Gastrocnemius medialis (tissue), 4 donors: ENCODE data around the gene CDK17. TPM values are rescaled to one million over a fixed set of nuclear protein-coding genes. Genes with fewer than 3 reads are reported as not detected.
"Not testable (repeated sequence)": the region's sequence is repeated elsewhere in the genome, so short reads cannot be mapped to it uniquely, and the experiment has no call there.

Experiments used
- ATAC-seq, 2 donors: fragments of 150-250 bp; one replicate each; pipeline ENCODE4 v1.9.1; 2016
- DNase-seq, 2 donors: peaks; one replicate each; pipeline ENCODE4 v3.0.0-alpha.2; 2019
- H3K27ac ChIP-seq, 4 donors: fragments of 200-600 bp; sonication (generic); 1 replicate in 1 of 4; 2 replicates in 3 of 4; pipeline ENCODE4 v1.5.1; 2016 to 2018; ENCODE audit warnings: mild to moderate bottlenecking in 2 of 4, moderate library complexity in 1 of 4
- H3K27me3 ChIP-seq, 3 donors: fragments of 200-600 bp; sonication (generic) in 2 of 3; 1 replicate in 1 of 3; 2 replicates in 2 of 3; pipeline versions ENCODE4 v1.5.1 to v1.6.0; 2016 to 2019; ENCODE audit warnings: mild to moderate bottlenecking in 1 of 3, moderate library complexity in 1 of 3
- H3K36me3 ChIP-seq, 2 donors: fragments of 200-600 bp; sonication (generic) in 1 of 2; one replicate each; pipeline ENCODE4 v1.5.1; 2017 to 2018
- H3K4me1 ChIP-seq, 2 donors: fragments of 200-600 bp; sonication (generic) in 1 of 2; one replicate each; pipeline ENCODE4 v1.5.1; 2016 to 2017; ENCODE audit warnings: mild to moderate bottlenecking in 2 of 2
- H3K4me3 ChIP-seq, 4 donors: fragments of 200-600 bp; sonication (generic) in 3 of 4; 1 replicate in 1 of 4; 2 replicates in 3 of 4; pipeline ENCODE4 v1.5.1; 2016 to 2019; ENCODE audit warnings: mild to moderate bottlenecking in 2 of 4
- H3K9me3 ChIP-seq, 3 donors: fragments of 200-600 bp; sonication (generic) in 2 of 3; 1 replicate in 1 of 3; 2 replicates in 2 of 3; pipeline ENCODE4 v1.5.1; 2016 to 2019
- CTCF ChIP-seq, 5 experiments: fragments of 450-650 bp in 3 of 5; fragments of 200-600 bp in 2 of 5; sonication (generic) in 2 of 5; IDR thresholded peaks in 4 of 5; conservative IDR thresholded peaks in 1 of 5; 1 replicate in 4 of 5; 2 replicates in 1 of 5; pipeline ENCODE4 v1.5.1; 2016 to 2019; ENCODE audit warnings: antibody characterized with exemption in 5 of 5, mild to moderate bottlenecking in 3 of 5, moderate library complexity in 3 of 5
- POLR2A ChIP-seq, 2 donors: fragments of 450-650 bp; IDR thresholded peaks; one replicate each; pipeline ENCODE4 v1.6.1; 2017; ENCODE audit warnings: antibody characterized with exemption in 2 of 2, mild to moderate bottlenecking in 2 of 2, moderate library complexity in 2 of 2
- in situ Hi-C, 4 donors: fragments of 200-750 bp; cut with MboI; loops; one replicate each; pipeline versions ENCODE4 v1.15.0 to v1.8.0; 2017; ENCODE audit warnings: low sequenced_read_pairs in 4 of 4
- intact Hi-C: fragments of 100-400 bp; cut with DNase I; formaldehyde crosslinking; loops from one replicate; pipeline ENCODE4 v1.15.1; 2023; ENCODE audit warnings: low total_unique reads
- total RNA-seq, 4 donors: library from RNA; depleted of rRNA; stranded (reverse); fragments of >200 nt; gene quantifications; one replicate each; pipeline versions ENCODE4 v1.1.0 to v1.2.3, GENCODE V29; 2016

The CDK17 gene
- total RNA-seq, 4 donors from 2014 or later = 10.9 to 25.1 (median 20.9) TPM

DNA sequence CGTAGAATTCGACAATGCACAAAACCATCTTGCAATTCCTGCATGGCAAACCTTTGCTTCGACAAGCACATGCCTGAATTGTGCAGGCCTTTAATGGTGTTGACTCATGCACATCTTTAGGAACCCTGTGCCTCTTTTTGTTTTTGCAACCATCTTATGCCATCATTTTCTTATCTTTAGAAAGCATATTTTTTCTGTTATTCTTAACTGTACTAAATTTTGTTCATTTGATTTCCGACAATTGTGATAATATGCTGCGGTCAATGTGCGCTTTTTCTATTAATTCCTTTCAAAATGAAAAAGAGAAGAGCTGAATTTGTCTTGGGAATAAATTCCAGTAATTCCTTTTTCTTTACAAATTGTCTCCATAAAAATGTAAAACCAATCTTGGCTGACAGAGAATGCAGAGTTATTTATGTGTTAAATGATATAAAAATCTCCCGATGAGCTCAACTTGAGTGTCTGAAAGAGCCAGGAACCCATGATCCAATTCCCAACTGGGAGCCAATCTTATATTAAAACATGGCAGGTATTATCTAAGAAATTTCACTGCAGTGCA, 20.1 kb upstream of the CDK17 start:
- ATAC-seq (no peak), DNase-seq (no peak)
- Histone ChIP-seq H3K4me1 (no peaks in the 10 kb centered on the region), H3K4me3 (peak overlapping the region in 1 of 4 donors; percentile 32), H3K27ac (no peak overlapping the region), H3K27me3 (no peaks in the 10 kb centered on the region), H3K36me3 (no peaks in the 10 kb centered on the region), H3K9me3 (no peaks in the 10 kb centered on the region)
- in situ Hi-C loops (loop anchor here in 1 of 4 donors (25.0 kb wide), 1 partner anchor 358 kb away; no protein-coding TSS in a partner anchor), intact Hi-C loops (no loop called here)
- TF ChIP-seq POLR2A (IDR thresholded peaks at IDR 0.05) (no peak), CTCF (IDR thresholded peaks at IDR 0.05 in 4 of 5, conservative IDR thresholded peaks at IDR 0.05 in 1 of 5) (no peak)

DNA sequence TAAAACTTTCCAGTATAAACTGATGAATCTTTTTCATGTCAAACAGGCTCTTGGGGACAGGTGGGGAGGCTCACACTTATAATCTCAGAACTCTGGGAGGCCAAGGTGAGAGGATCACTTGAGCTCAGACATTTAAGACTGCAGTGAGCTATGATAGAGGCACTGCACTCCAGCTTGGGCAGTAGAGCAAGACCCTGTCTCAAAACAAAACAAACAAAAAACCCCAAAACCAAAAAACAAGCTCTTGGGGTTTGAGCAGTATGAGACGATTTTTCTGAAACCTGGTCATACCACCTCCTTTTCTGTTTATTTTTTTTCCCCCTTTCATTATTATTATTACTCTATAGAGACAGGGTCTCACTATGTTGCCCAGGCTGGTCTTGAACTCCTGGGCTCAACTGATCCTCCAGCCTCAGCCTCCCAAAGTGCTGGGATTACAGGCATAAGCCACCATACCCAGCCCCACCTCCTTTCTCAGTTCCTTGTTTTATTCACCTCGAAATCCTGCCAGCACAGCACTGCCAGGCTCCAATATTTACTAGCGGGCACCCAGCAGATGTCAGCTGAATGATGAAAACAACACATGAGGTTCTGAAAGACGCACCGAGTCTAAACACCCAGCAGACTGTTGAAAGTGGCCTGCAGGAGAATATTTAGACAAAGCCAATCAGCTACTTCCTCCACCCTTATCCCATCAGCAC, 19.5 kb upstream of the CDK17 start:
- TF ChIP-seq POLR2A (IDR thresholded peaks at IDR 0.05) = no peak
- TF ChIP-seq CTCF (IDR thresholded peaks at IDR 0.05 in 4 of 5, conservative IDR thresholded peaks at IDR 0.05 in 1 of 5) = no peak
- H3K4me1 ChIP-seq = no peaks in the 10 kb centered on the region
- in situ Hi-C loops = loop anchor here in 1 of 4 donors (25.0 kb wide), 1 partner anchor 357 kb away; no protein-coding TSS in a partner anchor
- intact Hi-C loops = no loop called here
- DNase-seq (no peak), ATAC-seq (no peak)
- no peaks in the 10 kb centered on the region for H3K9me3 ChIP-seq
- H3K27me3 ChIP-seq = no peaks in the 10 kb centered on the region
- no peak overlapping the region for H3K4me3 ChIP-seq
- no peak overlapping the region for H3K27ac ChIP-seq
- no peaks in the 10 kb centered on the region for H3K36me3 ChIP-seq

DNA sequence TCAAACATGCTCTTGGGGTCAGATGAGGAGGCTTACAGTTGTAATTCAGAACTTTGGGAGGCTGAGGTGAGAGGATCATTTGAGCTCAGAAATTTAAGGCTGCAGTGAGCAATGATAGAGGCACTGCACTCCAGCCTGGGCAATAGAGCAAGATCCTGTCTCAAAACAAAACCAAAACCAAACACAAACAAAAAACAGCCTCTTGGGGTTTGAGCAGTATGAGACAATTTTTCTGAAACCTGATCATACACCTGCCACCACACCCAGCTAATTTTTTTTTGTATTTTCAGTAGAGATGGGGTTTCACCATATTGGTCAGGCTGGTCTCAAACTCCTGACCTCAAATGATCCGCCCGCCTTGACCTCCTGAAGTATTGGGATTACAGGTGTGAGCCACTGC, 17.4 kb upstream of the CDK17 start:
- ATAC-seq, H3K9me3 ChIP-seq, H3K27ac ChIP-seq, H3K4me3 ChIP-seq, intact Hi-C loops, H3K4me1 ChIP-seq, H3K36me3 ChIP-seq, DNase-seq, H3K27me3 ChIP-seq: not testable (repeated sequence)
- in situ Hi-C loops = loop anchor here in 1 of 4 donors (25.0 kb wide), 1 partner anchor 355 kb away; no protein-coding TSS in a partner anchor

DNA sequence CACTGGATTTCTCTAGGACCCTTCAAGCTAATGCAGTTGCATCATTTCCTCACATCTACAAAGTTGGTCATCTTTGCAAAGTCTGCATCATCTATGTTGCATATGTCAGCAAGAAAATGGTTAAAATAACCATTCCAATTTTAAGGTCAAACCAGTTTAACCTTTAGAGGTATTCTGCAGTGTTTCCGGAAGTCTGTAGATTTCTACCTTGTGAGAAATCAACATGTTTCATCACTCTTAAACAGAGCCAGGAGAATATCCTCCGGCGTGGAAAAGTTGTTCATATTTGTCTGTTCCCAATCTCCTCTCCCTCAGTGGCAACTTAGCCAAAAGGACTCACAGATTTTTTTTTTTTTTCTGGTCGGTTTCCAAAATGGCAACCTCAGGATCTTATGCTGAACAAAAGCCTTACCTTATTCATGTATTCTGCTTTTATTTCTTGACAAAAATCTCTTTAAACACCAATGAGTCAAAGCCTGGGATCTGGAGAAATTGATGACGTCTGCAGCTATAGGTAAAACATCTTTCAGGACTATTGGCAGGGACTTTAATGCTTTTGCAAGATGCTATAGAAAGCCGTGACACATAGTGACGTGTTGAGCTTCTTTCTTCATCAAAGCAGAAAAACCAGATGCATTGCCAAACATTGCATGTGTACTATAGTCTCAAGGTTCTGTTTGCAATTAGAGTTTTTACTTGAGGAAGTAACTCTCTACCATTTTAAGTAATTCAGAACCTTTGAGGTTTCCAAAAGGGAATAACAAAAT, 16.0 kb upstream of the CDK17 start:
- in situ Hi-C loops (loop anchor here in 1 of 4 donors (25.0 kb wide), 1 partner anchor 354 kb away; no protein-coding TSS in a partner anchor), intact Hi-C loops (no loop called here)
- Histone ChIP-seq H3K27ac (no peak overlapping the region), H3K4me1 (no peaks in the 10 kb centered on the region), H3K9me3 (no peaks in the 10 kb centered on the region), H3K27me3 (no peaks in the 10 kb centered on the region), H3K36me3 (no peaks in the 10 kb centered on the region), H3K4me3 (no peak overlapping the region)
- TF ChIP-seq CTCF (IDR thresholded peaks at IDR 0.05 in 4 of 5, conservative IDR thresholded peaks at IDR 0.05 in 1 of 5) (no peak), POLR2A (IDR thresholded peaks at IDR 0.05) (no peak)
- ATAC-seq (no peak), DNase-seq (no peak)

DNA sequence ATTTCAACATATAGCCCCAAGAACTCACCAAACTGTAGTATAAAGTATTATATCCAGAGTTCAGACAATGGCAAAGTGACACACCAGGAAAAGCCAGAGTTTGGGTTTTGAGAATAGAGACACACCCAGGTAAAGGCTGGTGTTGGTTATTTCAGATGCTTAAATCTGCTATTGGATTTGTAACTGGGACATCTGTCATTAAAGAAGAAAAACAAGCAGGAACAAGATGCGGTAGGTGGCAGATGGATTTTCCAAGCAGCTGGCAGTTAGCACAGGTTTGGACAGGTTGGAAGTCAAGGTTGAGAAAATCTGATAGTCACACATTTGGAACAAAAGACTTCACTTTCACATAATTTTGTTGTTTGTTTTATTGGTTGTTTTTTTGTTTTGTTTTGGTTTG, 14.4 kb upstream of the CDK17 start:
- intact Hi-C loops = no loop called here
- no peaks in the 10 kb centered on the region for H3K27me3 ChIP-seq
- in situ Hi-C loops = loop anchor here in 1 of 4 donors (25.0 kb wide), 1 partner anchor 352 kb away; no protein-coding TSS in a partner anchor
- H3K27ac ChIP-seq = no peak overlapping the region
- no peak for DNase-seq
- no peak for ATAC-seq
- H3K4me1 ChIP-seq = no peaks in the 10 kb centered on the region
- H3K9me3 ChIP-seq = no peaks in the 10 kb centered on the region
- no peak for TF ChIP-seq CTCF (IDR thresholded peaks at IDR 0.05 in 4 of 5, conservative IDR thresholded peaks at IDR 0.05 in 1 of 5)
- TF ChIP-seq POLR2A (IDR thresholded peaks at IDR 0.05) = no peak
- H3K36me3 ChIP-seq = no peaks in the 10 kb centered on the region
- H3K4me3 ChIP-seq = no peak overlapping the region
